Fibroblast of skin of right biceps (primary cell): ENCODE results near the gene SLC5A9.

Experiments
- DNase-seq: peaks from one replicate; pipeline ENCODE4 v3.0.0-alpha.2; 2013

The SLC5A9 gene

GRCh38 chr1:48214820-48215219 is 7.7 kb upstream of the SLC5A9 start:
- no peak for DNase-seq

DNA sequence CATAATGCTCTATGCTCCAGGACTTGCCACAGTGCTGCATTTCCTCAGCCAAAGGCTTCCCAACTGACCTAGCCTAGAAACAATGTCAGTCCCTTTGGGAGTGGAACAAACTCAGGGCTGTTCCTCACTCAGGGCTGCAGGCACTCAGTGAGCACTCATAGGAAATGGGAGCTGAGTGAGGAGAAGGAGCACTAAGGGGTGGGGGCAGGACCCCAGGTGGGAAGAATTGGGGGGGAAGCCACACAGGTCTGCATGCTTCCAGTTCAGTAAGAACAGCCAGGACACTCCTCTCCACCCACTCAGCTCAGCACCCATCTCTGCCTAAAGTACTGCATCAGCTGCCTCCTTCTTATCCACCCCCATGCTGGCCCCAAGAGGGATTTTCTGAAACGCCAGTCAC is 7.3 kb upstream of the SLC5A9 start:
- DNase-seq: no peak

GRCh38 chr1:48215889-48216288 is 6.6 kb upstream of the SLC5A9 start:
- DNase-seq: no peak

DNA sequence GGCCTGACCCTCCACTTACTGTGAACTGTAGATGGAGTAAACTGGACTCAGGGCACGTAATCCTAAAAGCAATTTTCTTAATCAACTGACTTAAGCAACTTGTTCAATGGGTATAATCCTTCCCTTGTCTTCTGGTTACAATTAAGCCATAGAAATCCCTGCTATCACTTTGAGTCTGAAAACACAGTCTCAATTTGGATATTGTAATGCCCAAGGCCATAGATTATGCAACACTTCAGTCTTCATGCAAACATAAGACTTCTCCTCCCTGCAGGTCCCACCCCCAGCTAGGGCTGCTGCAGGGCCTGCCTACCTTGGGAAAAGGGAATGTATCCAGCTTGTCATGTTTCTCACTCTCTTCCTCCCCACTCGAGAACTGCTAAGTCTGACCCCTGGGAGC is 6.2 kb upstream of the SLC5A9 start:
- no peak for DNase-seq

- no peak for DNase-seq
These were observed 5.6 kb upstream of the SLC5A9 start for GRCh38 chr1:48216941-48217340.

- peak; percentile 6 for DNase-seq
These were observed 4.7 kb upstream of the SLC5A9 start for GRCh38 chr1:48217856-48218255.

DNA sequence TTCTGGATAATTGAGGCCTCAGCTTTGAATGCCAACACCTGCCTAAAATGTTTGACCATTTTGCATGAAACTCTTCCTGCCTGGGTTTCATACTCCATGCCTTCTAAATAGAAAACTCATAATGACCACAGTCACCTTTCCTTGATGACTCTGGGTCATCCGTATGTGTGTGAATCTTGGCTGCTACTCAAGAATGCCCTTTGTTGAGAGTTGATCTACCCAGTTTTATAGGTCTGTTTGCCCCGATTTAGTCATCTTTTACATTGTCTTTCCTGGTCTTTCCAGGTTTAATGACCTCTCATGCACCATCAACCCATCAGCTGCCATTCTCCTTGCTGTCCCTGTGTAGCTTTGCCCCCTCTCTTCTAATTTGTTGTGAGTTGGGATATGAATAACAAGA is 2.7 kb upstream of the SLC5A9 start:
- DNase-seq: no peak

DNA sequence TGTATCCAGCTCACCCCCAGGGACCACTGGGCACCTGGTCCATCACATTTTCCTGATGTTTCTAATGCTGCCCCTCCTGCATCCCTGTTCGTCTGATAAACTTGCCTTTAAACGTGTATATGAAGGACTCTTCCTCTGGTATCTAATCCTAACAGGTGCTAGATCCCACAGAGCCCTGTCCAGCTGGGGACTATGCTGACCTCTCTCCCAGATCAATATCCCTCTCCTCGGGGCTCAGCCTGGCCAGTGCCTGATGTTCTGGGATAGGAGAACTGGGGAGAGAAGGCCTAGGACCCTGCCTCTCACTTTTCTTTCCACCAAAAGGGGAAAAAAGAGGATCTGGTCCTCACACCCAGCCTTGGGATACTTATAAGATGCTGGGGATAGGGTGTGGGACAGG is 1.4 kb upstream of the SLC5A9 start:
- DNase-seq: no peak

DNA sequence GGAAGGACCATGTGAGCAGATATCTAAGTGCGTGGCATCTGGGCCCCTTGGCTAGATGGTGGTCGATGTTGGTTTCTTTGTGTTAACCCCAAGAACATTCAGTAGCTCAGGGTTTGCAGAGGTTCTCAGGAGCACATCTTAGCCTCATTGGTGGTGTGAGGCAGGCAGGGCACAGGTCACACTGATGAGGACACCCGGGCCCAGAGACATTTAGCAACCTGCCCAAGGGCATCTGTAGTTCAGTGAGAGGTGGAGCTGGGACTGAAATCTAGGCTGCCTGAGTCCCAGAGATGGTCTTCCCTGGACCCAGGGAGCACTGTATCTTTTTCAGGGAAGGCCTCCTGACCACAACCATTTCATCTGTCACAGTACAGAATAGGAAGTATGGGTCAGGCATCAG is 859 bp upstream of the SLC5A9 start:
- no peak for DNase-seq

- no peak for DNase-seq
These were observed 1.1 kb downstream of the SLC5A9 start for GRCh38 chr1:48223366-48224240.

DNA sequence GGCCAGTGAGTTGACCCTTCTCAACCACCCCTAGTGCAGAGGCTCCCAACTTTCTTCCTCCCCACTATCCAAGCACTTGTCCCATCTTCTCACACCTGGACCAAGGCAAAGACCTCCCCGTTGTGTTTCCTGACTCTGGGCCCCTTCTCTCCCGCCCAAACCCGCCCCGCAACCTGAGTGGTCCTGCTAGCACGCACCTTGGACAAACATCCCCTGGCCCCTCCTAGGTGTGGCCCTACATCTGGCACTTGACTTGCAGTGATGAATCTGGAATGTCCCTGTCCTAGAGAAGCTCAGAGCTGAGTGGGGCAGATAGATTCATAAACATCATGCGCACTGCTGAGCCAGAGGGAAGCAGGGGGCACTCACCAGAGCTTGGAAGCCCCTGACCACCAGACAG is 2.3 kb downstream of the SLC5A9 start:
- no peak for DNase-seq

DNA sequence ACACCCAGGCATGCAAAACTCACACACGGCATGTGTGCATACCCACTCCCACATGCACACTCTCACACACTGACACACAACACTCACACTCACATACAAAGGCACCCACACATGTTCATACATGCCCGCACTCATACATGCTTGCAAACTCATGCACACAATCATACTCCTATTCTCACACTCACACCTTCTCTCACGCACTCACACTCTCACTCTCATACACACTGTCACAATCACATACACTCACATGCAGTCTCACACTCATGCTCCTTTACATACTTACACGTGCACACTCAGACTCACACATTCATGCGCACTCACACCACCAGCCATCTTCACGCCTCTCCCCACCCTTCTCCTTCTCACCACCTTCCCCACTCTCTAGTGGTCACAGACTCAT is 3.1 kb downstream of the SLC5A9 start:
- no peak for DNase-seq

DNA sequence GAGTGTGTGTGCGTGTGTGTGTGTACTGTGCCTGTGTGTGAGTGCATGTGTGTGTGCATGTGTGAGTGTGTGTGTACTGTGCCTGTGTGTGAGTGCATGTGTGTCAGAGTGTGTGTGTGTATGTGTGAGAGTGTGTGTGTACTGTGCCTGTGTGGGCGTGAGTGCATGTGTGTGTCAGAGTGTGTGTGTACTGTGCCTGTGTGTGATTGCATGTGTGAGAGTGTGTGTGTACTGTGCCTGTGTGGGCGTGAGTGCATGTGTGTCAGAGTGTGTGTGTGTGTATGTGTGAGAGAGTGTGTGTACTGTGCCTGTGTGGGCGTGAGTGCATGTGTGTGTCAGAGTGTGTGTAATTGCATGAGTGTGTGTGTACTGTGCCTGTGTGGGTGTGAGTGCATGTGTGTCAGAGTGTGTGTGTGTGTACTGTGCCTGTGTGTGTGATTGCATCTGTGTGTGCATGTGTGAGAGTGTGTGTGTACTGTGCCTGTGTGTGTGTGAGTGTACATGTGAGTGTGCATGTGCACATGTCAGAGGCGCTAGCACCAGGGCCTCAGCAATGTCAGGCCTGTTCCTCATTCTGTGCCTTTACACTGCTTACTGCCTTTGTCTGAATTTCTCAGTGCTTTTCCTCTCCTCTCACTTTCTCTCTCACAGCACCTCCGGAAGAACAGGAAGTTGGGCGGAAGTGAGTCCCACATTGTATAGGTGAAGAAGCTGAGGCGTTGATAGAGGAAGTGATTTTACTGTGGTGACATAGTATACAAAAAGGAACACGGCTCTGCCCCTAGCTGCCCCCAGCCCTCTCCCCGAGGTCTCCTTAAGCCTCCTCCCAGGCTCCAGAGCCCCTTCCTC is 4.9 kb downstream of the SLC5A9 start:
- no peak for DNase-seq

DNA sequence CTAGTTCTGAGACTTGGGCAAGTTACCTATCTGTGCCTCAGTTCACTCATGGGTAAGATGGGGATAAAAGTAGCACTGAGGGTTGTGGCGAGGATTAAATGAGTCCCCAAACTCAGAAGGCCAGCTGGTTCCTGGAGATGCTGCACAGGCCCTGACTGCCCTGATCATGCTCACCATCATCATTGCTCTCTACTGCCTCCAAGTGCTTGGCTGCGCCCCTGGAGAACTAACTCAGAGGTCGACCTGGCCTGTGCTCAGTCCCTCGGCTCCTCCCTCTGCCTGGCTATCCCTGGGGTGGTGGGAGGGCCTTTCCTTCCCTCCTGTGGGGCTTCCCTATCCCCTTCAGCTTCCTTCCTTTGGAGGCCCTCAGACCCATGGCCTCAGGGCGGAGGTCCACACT is 5.6 kb downstream of the SLC5A9 start:
- no peak for DNase-seq

GRCh38 chr1:48229317-48229716 is 6.8 kb downstream of the SLC5A9 start:
- no peak for DNase-seq

GRCh38 chr1:48230236-48230635 is 7.7 kb downstream of the SLC5A9 start:
- no peak for DNase-seq

GRCh38 chr1:48232722-48233121 is 10.2 kb downstream of the SLC5A9 start:
- DNase-seq: no peak

DNA sequence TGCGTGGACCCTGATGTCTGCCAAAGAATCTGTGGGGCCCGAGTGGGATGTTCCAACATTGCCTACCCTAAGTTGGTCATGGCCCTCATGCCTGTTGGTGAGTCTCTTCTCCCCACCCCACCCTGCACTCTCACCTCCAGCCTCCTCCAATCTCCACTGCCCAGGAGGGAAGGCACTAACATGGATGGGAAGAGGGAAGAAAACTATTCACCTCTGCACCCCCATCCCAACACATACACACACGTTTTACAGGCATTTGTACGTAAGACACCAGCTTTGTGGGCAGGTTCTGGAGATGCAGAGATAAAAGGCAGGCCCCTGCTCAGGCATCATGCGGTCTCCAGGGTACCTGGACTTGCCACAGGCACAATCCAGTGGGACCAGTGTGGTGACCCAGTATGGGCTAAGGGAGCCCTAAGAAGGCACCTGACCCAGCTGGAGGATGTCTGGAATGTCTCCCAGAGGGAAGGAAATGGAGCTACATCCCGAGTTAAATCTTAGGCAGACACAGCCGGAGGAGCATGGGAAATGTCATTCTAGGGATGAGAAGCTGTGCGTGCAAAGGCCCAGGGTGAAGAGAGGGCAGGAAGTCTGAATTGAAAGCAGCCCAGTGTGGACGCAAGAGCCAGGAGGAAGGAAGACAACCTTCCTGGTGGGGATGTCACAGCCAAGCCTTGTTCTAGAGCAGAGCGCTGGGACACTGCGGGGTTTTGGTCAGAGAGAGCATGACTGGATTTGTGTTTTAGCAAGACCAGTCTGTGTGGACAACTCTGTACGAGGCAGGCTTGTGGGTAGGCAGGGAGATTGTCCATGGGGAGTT is 11.4 kb downstream of the SLC5A9 start:
- DNase-seq: no peak

DNA sequence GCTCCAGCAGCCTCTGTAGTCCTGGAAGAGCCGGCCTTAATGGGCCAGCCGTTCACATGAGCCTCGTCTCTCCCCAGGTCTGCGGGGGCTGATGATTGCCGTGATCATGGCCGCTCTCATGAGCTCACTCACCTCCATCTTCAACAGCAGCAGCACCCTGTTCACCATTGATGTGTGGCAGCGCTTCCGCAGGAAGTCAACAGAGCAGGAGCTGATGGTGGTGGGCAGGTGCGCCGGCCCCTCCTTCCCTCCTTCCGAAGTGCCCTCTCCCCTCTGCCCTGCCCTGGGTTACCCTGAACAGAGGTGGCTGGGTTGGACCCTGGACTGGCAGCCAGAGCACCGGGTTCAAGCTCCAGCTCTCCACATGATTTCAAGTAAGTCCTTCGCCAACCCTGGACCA is 13.1 kb downstream of the SLC5A9 start:
- DNase-seq: no peak

DNA sequence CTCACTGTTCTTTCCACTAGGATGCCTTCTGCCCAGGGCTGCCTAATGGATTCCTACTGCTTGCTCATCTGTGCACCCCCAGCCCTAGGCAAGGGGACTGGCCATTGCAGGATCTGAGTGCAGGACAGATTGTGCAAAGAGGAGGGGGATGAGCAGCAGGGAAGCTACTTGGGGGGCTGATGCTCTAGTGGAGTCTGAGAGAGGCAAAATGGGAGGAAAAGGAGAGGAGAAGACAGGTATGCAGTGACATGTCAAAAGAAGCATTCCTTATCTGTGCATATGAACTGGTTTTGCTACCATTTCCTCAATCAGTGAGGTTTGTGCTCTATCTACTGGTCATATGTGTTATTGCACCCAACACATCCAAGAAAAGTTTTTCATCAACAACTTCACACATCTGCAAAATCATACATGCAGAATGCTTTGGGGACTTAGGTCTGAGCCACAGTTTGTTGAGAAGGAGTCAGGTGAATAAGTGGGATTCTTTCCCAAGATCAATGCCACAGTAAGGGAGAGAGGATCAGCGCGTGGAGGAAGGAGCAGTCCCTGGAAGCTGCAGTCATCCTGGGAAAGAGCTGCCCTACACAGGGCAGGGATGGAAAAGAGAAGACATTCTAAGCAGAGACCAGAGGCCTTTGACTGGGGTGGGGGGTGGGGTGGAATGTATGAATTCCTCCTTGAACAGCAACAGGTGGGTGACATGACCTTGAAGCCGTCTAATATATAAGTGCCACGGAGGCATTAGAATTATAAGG is 14.4 kb downstream of the SLC5A9 start:
- DNase-seq: peak; percentile 28

DNA sequence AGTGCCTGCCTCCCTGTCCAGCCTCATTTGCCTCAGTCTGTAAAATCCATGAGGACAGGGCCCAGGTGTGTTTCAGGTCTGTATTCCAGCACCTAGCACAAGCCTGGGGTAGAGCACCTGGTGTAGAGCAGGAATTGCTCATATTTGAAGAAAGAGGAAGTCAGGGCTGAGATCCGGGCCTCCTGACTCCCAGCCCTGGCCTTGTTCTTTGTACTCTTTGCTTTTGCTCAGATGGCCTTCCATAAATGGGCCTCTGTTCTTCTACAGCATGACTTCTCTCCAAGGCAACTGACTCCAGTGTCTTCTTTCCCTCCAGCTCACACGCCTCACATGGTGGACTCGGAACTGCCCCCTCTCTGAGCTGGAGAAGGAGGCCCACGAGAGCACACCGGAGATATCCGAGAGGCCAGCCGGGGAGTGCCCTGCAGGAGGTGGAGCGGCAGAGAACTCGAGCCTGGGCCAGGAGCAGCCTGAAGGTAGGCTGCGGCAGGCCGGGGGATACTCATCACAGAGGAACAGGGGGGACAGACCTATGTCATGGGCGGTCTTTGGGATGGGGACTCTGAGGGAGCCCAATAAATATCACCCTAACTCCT is 19.7 kb downstream of the SLC5A9 start:
- no peak for DNase-seq

GRCh38 chr1:48245106-48245505 is 22.6 kb downstream of the SLC5A9 start:
- DNase-seq: no peak
